KG1 (cell line): ENCODE measurements around the gene KRT72.
"Not testable (repeated sequence)": the region's sequence is repeated elsewhere in the genome, so short reads cannot be mapped to it uniquely, and the experiment has no call there.

Source experiments
- DNase-seq: peaks from one replicate; lab custom pipeline; 2025; lab: John Stamatoyannopoulos, UW

The KRT72 gene

GRCh38 chr12:52606581-52607218, 5.4 kb upstream of the KRT72 start:
- DNase-seq = no peak

DNA sequence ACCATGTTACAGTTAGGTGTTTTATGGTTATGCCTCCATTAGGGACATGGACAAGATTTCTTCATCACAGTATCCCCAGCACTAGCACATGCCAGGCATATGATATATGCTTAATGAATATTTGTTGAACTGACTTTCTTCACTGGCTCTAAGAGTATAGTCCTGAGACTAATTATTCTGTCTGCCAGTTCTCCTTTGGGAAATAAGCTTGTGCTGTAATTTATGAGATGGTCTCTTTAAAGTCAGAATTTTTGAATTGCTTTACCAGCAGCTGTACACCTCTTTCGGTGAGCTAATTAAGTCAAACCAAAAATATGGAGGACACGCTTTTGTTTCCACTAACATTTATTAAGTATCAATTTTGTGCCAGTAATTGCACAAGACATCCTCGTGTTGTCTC, 4.8 kb upstream of the KRT72 start:
- no peak for DNase-seq

DNA sequence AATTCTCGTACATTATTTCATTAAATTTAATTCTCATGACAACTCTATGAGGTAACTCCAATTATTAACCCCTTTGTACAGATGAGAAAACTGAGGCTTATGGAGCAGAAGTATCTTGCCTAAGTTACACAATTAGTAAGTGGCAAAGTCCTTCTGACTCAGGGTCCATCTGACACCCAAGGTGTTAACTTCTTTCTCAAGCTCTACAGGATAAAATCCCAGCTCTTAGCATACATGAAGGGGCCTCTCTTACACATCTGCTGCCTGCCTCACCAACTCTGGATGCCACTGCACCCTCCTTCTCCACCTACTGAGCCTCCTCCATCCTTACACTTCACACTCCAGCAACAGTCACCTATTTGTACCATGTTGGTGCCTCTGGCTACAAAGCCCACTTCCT, 4.3 kb upstream of the KRT72 start:
- DNase-seq = no peak

GRCh38 chr12:52604859-52605258, 3.6 kb upstream of the KRT72 start:
- DNase-seq = no peak

DNA sequence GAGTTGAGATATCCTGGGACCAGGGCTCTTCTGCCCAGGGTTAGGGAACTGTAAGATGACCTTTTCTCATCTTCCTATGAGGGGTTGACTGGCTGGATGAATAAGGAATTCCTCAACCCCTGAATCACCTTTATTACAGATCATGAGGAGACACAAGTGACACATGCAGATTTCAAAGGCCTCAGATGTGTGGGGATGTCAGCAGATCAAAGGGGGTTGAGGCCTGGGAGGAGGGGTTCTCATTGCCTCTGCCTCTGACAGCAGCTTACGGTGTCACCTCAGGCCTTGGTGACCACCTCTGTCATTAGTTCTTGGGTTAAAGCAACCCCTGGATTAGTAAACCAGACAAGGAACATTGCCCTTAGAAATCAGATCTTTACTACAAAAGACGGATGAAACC, 2.1 kb upstream of the KRT72 start:
- no peak for DNase-seq

DNA sequence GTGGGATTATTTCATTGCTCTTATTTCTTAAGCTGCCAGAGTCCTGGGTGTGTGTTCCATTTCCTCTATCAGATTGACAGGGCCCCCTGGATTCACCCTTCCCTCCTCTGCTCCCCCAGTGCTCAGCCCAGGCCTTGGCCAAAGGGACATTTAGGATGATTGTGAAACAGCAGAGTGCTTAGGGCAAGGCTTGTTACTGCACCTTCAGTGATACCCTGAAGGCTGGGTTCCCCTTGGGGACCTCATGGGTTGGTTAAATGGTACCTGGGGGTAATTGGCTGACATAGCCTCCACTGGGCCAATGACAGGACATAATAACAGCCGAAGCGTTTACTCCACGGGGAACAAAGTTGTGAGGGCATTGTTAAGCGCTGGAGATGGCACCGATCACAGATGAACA, 1.3 kb upstream of the KRT72 start:
- no peak for DNase-seq

GRCh38 chr12:52601671-52602070, 408 bp upstream of the KRT72 start:
- DNase-seq = no peak

DNA sequence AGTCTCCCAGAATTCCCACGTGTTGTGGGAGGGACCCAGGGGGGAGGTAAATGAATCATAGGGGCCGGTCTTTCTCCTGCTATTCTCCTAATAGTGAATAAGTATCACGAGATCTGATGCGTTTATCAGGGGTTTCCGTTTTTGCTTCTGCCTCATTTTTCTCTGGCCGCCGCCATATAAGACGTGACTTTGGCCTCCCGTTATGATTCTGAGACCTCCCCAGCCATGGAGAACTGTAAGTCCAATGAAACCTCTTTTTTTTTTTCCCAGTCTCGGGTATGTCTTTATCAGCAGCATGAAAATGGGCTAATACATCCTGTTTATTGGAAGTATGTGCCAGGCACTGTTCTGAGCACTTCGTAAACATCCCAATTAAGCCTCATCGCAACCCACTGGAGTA, 788 bp downstream of the KRT72 start:
- no peak for DNase-seq

GRCh38 chr12:52600071-52600470, 1.2 kb downstream of the KRT72 start:
- no peak for DNase-seq

DNA sequence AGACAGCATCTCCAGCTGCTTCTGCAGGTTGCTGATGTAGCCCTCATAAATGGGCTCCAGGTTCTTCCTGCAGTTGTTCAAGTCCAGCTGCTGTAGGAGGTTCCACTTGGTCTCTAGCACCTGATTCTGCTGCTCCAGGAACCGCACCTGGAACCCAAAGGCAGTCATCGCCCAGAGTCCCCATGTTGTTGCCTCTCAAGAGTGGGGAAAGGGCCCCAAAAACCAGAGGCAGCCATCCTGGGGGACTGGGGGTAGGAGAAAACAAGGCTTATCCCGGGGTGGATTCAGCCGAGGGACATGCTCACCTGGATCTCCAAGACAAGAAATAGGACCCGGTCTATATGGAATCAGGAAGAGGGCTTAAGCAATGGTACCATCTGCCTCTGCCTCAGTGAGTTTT, 2.3 kb downstream of the KRT72 start:
- no peak for DNase-seq

GRCh38 chr12:52594237-52594636, 7.0 kb downstream of the KRT72 start:
- DNase-seq = not testable (repeated sequence)

DNA sequence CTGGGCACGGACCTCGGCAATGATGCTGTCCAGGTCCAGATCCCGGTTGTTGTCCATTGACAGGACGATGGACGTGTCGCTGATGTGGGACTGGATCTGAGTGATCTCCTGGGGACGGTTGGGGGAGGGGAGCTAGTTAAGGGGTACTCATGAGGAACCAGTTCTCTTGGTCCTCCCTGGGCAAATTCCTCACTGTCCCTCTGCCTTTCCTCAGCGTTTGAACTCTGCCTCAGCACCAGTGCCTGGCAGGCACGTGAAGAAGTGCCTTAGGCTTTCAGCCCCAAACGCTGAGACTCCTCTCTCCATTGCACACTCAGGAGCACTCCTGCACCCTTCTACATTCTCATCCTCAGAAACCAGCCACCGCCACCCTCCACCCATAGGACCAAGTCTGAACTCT, 9.7 kb downstream of the KRT72 start:
- DNase-seq = no peak

GRCh38 chr12:52590021-52590420, 11.2 kb downstream of the KRT72 start:
- no peak for DNase-seq

- no peak for DNase-seq
These were observed 13.7 kb downstream of the KRT72 start for GRCh38 chr12:52587563-52587962.

GRCh38 chr12:52585946-52586345, 15.3 kb downstream of the KRT72 start:
- no peak for DNase-seq

GRCh38 chr12:52585066-52585465, 16.2 kb downstream of the KRT72 start:
- no peak for DNase-seq

DNA sequence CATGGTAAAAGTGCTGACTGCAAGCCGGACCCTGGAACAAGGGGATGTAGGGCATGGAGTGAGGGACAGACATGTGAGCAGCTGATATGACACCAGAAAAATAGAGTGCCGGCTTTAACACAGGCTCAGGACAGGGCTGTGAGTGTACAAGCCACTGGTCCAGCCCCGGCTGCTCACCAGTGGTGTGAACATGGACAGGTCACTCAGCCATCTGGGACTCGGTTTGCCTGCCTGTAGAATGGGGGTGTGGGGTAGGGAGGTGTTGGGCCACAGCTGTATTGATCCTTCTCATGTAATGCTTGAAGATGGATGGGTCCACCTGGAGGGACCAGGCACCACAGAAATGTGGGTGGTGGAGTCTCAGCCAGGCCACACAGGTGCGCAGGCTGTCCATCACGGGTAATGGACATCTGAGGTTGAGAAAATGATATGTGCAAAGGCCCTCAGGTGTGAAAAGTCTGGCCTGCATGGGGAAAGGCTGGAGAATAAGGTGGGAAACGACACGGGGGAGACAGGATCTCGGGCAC, 17.0 kb downstream of the KRT72 start:
- no peak for DNase-seq

DNA sequence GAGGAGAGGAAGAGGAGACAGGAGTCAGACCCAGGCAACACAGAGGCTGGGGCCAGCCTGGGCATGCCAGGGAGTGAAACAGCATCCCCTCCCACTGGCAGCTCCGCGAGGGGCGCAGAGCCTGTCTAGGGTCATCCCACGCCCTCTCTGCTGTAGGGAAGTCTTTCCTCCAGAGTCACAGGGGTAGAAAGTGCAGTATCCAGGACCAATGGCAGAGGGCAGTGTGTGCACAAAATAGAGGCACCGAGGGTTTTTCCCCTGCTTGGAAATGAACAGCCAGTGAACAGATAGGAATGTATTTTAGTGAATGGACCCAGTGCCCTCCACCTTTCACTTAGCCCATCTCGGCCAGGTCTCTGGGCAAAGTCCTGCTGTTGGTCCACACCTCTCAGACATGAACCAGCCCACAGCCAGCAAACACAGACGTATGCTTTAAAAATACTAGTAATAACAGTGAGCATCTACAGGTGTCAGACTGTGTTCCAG, 18.2 kb downstream of the KRT72 start:
- DNase-seq = no peak

- no peak for DNase-seq
These were observed 18.8 kb downstream of the KRT72 start for GRCh38 chr12:52582486-52582885.

DNA sequence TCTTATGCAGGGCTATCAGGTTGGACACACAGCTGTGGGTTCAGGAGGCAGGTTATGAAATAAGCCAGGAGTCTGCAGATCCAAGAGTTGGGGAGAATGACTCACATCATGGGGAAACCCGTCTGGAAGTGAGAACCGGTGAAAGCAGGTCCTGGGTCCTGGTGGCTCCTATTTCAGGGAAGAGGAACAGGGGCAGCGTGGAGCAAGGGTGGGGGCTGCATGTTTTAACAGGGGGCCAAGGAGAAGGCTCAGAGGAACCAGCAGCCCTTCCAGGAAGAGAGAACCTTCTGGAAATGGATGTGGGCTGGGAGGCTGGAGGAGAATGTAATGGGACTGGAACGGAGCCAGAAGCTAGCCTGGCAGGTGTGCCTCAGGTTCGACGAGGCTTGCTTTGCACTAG, 19.8 kb downstream of the KRT72 start:
- DNase-seq = no peak

DNA sequence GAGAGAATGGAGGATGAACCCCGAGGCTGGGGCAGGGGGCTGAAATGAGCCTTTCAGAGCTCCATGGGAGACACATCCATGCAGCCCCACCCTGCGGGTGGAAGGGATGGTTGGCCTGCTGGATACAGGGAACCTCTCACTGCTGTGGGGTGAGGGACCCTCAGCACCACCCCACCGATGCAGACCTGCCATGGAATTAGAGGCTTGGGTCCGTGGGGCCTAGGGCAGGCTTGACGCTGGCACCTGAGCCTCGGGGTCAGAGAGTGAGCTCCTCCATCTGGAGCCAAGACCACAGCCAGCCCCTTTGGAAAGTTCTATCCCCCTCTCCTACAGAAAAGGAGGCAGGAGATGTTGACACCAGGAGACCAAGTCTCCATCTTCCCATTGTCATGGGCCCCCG, 20.2 kb downstream of the KRT72 start:
- no peak for DNase-seq

GRCh38 chr12:52580496-52580895, 20.8 kb downstream of the KRT72 start:
- no peak for DNase-seq

- no peak for DNase-seq
These were observed 21.5 kb downstream of the KRT72 start for GRCh38 chr12:52579468-52580465.
